Measurements from ENCODE around the gene TSPAN5.

Gene TSPAN5

DNA sequence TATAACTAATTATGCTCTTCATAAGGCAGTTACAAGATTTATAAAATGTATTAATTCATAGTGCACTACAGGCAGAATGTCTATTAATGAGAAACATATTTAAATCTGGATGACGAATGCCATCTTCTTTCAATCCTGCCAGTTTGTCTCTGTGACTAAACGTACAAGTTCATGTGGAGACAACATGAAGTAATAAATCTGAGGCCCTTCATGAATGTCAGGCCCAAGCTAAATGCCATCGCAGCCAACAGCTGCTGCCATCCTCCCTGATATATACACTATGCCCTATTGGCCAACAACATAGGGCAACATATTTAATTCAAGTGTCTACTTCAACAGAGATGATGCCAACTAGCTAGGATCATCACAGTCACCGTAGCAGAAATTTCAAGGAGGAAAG, 43.7 kb downstream of the TSPAN5 start:
- no peak for DNase-seq

DNA sequence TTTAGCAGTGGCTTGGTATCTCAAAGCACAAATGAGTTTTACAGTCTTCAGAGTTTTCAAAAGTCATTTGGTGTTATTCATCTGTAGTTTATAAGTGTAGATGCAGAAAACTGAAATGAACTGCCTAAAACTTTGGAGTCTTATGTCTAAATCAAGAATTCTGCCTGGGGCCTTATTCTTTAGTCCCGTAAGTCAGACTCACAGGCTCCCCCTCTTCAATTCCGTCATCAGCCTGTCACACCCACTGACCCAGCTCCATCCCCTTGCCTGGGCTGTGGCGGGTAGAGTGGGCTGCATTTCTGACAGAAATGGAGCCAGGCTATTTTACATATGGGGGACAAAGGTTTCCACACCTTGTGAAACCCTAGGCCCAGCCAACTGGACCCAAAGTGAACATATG, 44.3 kb downstream of the TSPAN5 start:
- DNase-seq, result no peak

DNA sequence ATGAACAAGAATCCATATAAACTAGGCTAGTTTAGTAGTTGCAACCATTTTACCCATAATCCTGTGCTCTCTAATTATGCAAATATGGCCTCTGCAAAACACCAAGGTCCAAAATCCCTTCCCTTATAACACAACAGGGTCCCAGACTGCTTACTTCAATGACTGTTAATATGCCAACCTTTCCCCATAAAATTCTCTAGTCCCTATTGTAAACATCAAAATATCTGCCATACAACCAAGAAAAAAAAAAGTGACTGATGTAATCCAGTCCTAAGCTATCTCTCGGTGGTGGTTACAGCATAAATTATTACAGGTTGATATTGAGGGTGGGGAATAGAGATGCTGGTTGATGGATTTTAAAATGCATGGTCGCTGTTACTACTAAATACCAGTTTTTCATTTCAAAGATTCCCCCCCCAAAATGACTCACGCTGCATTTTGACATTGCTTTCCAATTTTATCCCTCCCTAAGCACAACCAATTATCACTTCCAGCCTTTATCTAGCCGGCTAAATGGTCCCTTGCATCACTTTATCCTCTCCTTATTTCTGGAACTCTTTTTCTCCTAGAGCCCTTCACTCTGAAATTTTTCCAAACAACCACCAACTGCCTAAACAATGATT, 44.8 kb downstream of the TSPAN5 start:
- DNase-seq, result no peak

- DNase-seq, result peak; percentile 35
Measured at GRCh38 chr4:98612318-98613250, 45.8 kb downstream of the TSPAN5 start.

GRCh38 chr4:98611677-98612317, 46.6 kb downstream of the TSPAN5 start:
- DNase-seq, result no peak

DNA sequence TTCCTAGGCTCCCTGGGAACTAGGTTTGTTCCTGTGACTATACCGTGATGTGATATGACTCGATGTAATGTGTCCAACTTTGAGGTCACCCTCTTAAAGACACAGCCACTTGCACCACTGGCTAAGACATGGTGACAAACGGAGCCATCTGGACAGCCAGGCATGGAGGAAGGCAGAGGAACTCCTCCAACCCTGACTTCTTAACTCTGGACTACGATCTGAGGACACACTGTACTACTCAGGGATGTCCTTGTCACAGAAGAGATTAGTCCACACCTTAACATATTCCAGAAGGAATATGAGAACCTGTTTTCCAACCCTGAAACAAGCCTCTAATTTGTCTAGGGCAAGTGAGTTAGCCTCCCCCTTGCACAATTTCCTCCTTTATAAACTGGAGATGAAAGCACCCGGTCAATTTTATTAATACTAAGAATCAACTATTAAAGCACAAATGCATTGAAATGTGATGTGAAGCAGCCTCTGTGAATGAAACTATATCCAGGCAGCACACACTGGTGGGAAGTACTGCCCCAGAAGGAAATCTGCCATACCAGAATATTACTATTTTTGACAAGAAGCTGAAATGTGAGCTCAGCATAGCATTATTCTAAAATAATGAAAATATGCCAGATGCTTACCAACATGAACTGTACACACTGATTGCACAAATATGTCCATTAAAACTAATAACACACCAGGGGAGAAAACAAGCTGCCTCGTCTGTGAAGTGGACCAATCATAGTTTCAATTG, 47.3 kb downstream of the TSPAN5 start:
- DNase-seq, result no peak

GRCh38 chr4:98610431-98610830, 48.0 kb downstream of the TSPAN5 start:
- no peak for DNase-seq

DNA sequence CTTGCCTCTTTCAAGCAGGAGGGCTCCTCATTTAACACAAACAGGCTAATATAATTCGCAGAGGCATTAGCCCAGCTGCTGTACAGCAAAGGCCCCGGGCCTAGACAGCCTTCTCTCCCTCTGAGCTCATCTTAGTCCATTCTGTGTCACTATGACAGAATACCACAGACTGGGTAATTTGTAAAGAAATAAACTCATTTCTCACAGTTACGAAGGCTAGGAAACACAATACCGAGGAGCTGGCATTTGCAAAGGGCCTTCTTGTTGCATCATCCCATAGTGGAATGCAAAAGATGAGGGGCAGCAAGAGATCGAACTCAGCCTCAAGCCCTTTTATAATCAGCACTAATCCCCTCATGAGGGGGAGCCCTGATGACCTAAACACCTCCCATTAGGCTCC, 48.5 kb downstream of the TSPAN5 start:
- no peak for DNase-seq

DNA sequence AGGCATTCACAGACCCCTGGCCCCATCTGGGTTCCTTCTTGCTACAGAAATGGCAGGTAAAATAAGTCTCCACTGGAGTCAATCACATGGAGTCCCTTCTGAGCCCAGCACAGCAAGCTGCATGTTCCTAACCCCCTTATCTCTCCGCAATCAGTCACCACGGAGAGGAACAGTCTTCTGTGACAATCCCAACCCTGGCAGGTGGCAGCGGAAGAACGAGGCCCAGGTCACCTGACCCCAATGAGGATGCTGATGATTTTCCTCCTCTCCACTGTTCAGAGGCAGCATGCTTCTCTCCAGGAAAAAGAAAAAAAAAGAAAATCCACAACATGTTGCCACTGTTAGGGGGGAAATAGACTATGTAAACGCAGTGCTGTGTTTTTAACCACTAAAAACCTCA, 50.1 kb downstream of the TSPAN5 start:
- DNase-seq, result no peak

DNA sequence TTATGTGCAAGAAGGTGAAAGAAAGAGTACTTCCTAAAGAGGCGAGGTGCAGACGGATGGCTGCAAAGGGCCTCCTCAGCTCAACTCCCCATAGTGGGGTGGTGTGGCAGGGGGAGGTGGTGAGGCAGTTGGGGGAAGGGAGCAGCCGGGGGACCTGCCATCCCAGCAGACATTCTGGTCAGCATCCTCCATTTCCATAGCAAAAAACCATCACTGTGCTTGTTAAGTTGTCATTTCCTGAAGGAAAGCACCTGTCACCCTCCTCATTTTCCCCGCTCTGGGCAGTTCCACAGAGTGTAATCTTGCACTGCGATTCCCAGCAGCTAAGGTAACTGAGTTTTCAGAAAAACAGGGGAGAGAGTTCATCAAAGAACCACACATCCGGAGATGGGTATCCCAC, 51.5 kb downstream of the TSPAN5 start:
- no peak for DNase-seq

GRCh38 chr4:98605216-98605615, 53.2 kb downstream of the TSPAN5 start:
- no peak for DNase-seq

GRCh38 chr4:98604723-98605122, 53.7 kb downstream of the TSPAN5 start:
- DNase-seq, result no peak

DNA sequence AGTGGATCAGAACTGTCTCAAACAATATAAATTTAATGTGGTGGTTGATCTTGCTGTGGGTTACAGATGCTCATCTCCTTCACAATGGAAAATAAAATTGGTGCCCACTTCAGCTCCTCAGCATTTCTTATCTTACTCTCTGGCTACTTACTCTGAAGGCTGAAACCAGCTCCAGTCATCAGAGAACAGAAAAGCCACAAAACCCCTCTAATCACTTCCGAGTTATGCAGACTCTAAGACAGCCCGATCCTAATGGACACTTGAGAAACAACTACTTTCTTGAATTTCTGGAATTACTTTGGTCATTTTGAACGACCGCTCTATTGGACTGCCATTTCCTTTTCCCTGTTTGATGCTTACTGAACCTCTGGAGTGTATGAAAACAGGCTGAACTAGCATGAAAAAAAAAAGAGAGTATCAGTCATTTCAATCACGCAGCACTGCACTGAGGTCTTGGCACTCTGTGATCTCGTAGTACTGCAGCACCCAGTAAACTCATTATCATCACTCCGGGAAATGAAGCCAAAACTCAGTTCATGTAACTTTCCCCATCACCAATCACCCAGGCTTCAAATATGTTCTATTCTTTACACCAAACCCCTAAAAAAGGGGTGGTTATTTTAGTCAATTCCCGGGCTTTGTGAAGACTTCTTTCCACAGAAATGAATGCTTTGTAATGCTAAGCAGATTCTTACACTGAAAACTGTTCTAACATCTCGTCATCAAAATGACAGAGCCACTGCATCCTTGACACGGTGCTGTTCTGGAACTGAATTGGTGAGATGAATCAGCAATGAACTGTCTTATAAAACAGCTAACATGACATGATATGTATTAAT, 54.5 kb downstream of the TSPAN5 start:
- peak; percentile 34 for DNase-seq

- DNase-seq, result no peak
Measured at GRCh38 chr4:98602270-98602669, 56.1 kb downstream of the TSPAN5 start.

- no peak for DNase-seq
Measured at GRCh38 chr4:98601708-98602107, 56.7 kb downstream of the TSPAN5 start.

GRCh38 chr4:98599617-98600205, 58.7 kb downstream of the TSPAN5 start:
- no peak for DNase-seq

DNA sequence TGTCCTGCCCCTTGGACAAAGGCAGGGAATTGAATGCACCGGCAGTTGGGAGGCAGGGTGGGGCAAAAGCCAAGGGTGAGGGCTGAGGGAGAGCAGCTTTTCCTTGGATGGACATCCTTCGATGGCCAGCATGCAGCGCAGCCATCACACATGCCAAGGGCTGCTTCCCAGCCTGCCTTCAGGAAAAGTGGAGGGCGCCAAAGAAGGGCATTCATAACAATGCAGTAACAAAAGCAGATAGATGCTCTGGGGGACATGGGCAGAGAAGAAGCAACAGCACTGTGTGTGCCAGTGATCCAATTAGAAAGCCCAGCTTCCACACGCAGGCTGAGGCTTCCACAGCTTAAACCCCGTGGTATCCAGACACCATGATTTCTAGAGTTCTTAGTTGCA, 71.5 kb downstream of the TSPAN5 start:
- peak; percentile 28 for DNase-seq

GRCh38 chr4:98586291-98586961, 72.0 kb downstream of the TSPAN5 start:
- peak; percentile 32 for DNase-seq

GRCh38 chr4:98585596-98585995, 72.8 kb downstream of the TSPAN5 start:
- DNase-seq, result no peak

DNA sequence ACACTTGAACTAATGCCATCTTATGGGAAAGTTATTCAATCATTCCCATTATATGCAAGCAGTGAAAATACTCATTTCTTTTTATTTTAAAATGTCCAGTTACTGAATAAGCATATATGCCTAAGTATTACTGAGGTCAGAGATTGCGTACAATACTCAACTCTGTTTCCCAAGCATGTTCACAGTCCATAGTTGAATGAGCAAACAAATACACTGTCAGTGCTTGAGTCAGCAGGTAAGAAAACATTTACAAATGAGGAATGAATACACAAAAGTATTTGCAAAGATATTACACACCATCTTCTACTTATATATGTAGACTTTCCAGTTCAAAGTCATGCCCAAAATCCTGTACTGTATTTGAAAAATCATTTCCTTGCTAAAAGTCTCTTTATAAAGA, 74.1 kb downstream of the TSPAN5 start:
- DNase-seq, result no peak

DNA sequence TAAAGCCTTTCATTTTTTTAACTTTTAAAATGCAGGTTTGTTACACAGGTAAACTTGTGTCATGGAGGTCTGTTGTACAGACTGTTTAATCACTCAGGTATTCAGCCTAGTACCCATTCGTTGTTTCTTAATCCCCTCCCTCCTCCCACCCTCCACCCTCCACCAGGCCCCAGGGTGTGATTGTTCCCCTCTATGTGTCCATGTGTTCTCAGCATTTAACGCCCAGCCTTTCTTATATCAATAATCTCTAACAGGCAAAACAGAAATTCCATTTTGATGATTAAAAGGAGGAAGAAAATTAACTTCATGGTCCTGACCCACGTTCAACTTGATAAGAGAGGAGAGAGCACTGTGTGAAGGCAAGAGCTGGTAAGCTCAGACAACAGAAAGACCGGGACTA, 75.1 kb downstream of the TSPAN5 start:
- DNase-seq, result no peak

Measured in retina (tissue), 1 donor.